H1 (cell line): ENCODE measurements around the gene CACNG7. TPM values are rescaled to one million over a fixed set of nuclear protein-coding genes. Genes with fewer than 3 reads are reported as not detected.
A peak's percentile ranks its signal among the peaks of the same experiment; 100 is the strongest.

Experiments used
- CTCF ChIA-PET: fragments of 300-600 bp; sonication (Branson Sonifier 250); formaldehyde crosslinking; loops from one replicate; lab custom pipeline; 2021; ENCODE audit not compliant: partially characterized antibody; lab: Charles Lee
- POLR2A ChIA-PET: fragments of 300-600 bp; sonication (Branson Sonifier 250); formaldehyde crosslinking; loops from one replicate; lab custom pipeline; 2021; ENCODE audit warnings: inconsistent platforms; ENCODE audit not compliant: partially characterized antibody; lab: Charles Lee
- DNase-seq, 2 experiments: peaks; one replicate each; pipeline versions ENCODE4 v3.0.0 to v3.0.0-alpha.2; 2010 to 2022; ENCODE audit warnings: low spot score in 2 of 2, low read depth in 1 of 2, mixed read lengths in 1 of 2
- FAIRE-seq: peaks from 2 replicates; lab custom pipeline; 2011; peaks lifted over from hg19 to GRCh38; lab: Jason Lieb, UNC
- H2AFZ ChIP-seq: 2 replicates; pipeline ENCODE4 v1.8.1; 2012; ENCODE audit warnings: low read length, inconsistent platforms
- H2AK5ac ChIP-seq: 2 replicates; pipeline ENCODE4 v1.6.1; 2013; ENCODE audit warnings: low read depth, low read length
- H2BK120ac ChIP-seq: replicated peaks from 2 replicates; pipeline ENCODE3; 2013; ENCODE audit warnings: low read depth, low read length, inconsistent platforms
- H2BK12ac ChIP-seq: 2 replicates; pipeline ENCODE4 v1.6.1; 2013; ENCODE audit warnings: low read depth, low read length
- H2BK15ac ChIP-seq: 2 replicates; pipeline ENCODE4 v1.6.1; 2013; ENCODE audit warnings: low read length
- H2BK20ac ChIP-seq: 2 replicates; pipeline ENCODE4 v1.6.1; 2013; ENCODE audit warnings: low read length
- H2BK5ac ChIP-seq: 2 replicates; pipeline ENCODE4 v1.6.1; 2013; ENCODE audit warnings: low read depth, low read length
- H3K14ac ChIP-seq: 2 replicates; pipeline ENCODE4 v1.6.1; 2013; ENCODE audit warnings: inconsistent platforms; ENCODE audit not compliant: insufficient read length
- H3K18ac ChIP-seq: 2 replicates; pipeline ENCODE4 v1.6.1; 2013; ENCODE audit warnings: low read length; ENCODE audit errors: extremely low read depth
- H3K23ac ChIP-seq: 2 replicates; pipeline ENCODE4 v1.6.1; 2013; ENCODE audit warnings: inconsistent platforms; ENCODE audit not compliant: insufficient read length
- H3K23me2 ChIP-seq: 2 replicates; pipeline ENCODE4 v1.6.1; 2013; ENCODE audit warnings: low read depth, low read length
- H3K27ac ChIP-seq: 2 replicates; pipeline ENCODE4 v1.6.1; 2011; ENCODE audit warnings: low read depth, low read length, inconsistent platforms
- H3K27me3 ChIP-seq, 4 experiments: replicated peaks in 1 of 4; 1 replicate in 1 of 4; 2 replicates in 3 of 4; pipeline versions ENCODE4 v1.6.1 to v1.8.1; 2011 to 2013; ENCODE audit warnings: low read length in 3 of 4, mild to moderate bottlenecking in 3 of 4, inconsistent platforms in 2 of 4, mixed read lengths in 2 of 4, moderate library complexity in 1 of 4; ENCODE audit not compliant: control insufficient read depth in 3 of 4, insufficient read depth in 3 of 4; ENCODE audit errors: extremely low read depth in 1 of 4
- H3K36me3 ChIP-seq, 4 experiments: 2 replicates each; pipeline versions ENCODE4 v1.6.1 to v1.8.1; 2011 to 2013; ENCODE audit warnings: mild to moderate bottlenecking in 4 of 4, low read length in 3 of 4, moderate library complexity in 2 of 4, control low read depth in 1 of 4, inconsistent platforms in 1 of 4; ENCODE audit not compliant: insufficient read depth in 4 of 4, control insufficient read depth in 2 of 4
- H3K4ac ChIP-seq: replicated peaks from 2 replicates; pipeline ENCODE3; 2013; ENCODE audit warnings: low read length, low read depth, mixed read lengths, inconsistent platforms; ENCODE audit not compliant: insufficient read length
- H3K4me1 ChIP-seq, 4 experiments: replicated peaks in 1 of 4; 1 replicate in 1 of 4; 2 replicates in 3 of 4; pipeline versions ENCODE4 v1.6.1 to v1.8.1; 2011 to 2013; ENCODE audit warnings: low read length in 3 of 4, inconsistent platforms in 2 of 4, mixed read lengths in 1 of 4; ENCODE audit not compliant: insufficient read depth in 4 of 4, control insufficient read depth in 3 of 4
- H3K4me2 ChIP-seq, 2 experiments: 2 replicates each; pipeline versions ENCODE4 v1.6.1 to v1.8.1; 2011 to 2013; ENCODE audit warnings: low read depth in 2 of 2, low read length in 2 of 2, control low read depth in 1 of 2, inconsistent platforms in 1 of 2, mild to moderate bottlenecking in 1 of 2; ENCODE audit not compliant: insufficient read depth in 1 of 2
- H3K4me3 ChIP-seq, 4 experiments: fragments of 200-600, 300-600 bp in 1 of 4; sonication (generic), shearing (Covaris generic), sonication (Bioruptor Twin) in 1 of 4; 2 replicates each; pipeline versions ENCODE4 v1.5.1 to v1.8.1; 2011 to 2016; ENCODE audit warnings: low read length in 4 of 4, low read depth in 3 of 4, control low read depth in 2 of 4, inconsistent platforms in 2 of 4, mild to moderate bottlenecking in 2 of 4, mixed read lengths in 1 of 4, moderate library complexity in 1 of 4; ENCODE audit not compliant: insufficient read depth in 2 of 4; ENCODE audit errors: extremely low read depth in 1 of 4
- H3K56ac ChIP-seq: replicated peaks from 2 replicates; pipeline ENCODE3; 2013; ENCODE audit warnings: low read depth, mild to moderate bottlenecking, mixed read lengths, low read length, inconsistent platforms; ENCODE audit not compliant: insufficient read length
- H3K79me1 ChIP-seq: 2 replicates; pipeline ENCODE4 v1.6.1; 2013; ENCODE audit warnings: low read depth, low read length, control low read depth
- H3K79me2 ChIP-seq, 2 experiments: 2 replicates each; pipeline versions ENCODE4 v1.6.1 to v1.8.1; 2012 to 2013; ENCODE audit warnings: low read length in 2 of 2, mild to moderate bottlenecking in 2 of 2, inconsistent platforms in 1 of 2; ENCODE audit not compliant: insufficient read depth in 2 of 2, control insufficient read depth in 1 of 2
- H3K9ac ChIP-seq, 4 experiments: replicated peaks in 1 of 4; 1 replicate in 1 of 4; 2 replicates in 3 of 4; pipeline versions ENCODE4 v1.6.1 to v1.8.1; 2011 to 2013; ENCODE audit warnings: low read depth in 3 of 4, low read length in 3 of 4, control low read depth in 2 of 4, mild to moderate bottlenecking in 2 of 4, moderate library complexity in 2 of 4, inconsistent platforms in 1 of 4; ENCODE audit errors: extremely low read depth in 1 of 4
- H3K9me3 ChIP-seq, 2 experiments: 2 replicates each; pipeline versions ENCODE4 v1.6.1 to v1.8.1; 2012 to 2013; ENCODE audit warnings: mild to moderate bottlenecking in 2 of 2, moderate library complexity in 2 of 2, control low read depth in 1 of 2, inconsistent platforms in 1 of 2, low read depth in 1 of 2, low read length in 1 of 2, mixed read lengths in 1 of 2; ENCODE audit not compliant: insufficient read depth in 2 of 2
- H4K20me1 ChIP-seq, 2 experiments: replicated peaks in 1 of 2; 2 replicates each; pipeline versions ENCODE3 to v1.8.1; 2011 to 2013; ENCODE audit warnings: inconsistent platforms in 2 of 2, low read length in 2 of 2, mild to moderate bottlenecking in 1 of 2; ENCODE audit not compliant: insufficient read depth in 2 of 2, control insufficient read depth in 1 of 2
- H4K5ac ChIP-seq: 2 replicates; pipeline ENCODE4 v1.6.1; 2013; ENCODE audit warnings: low read length, low read depth, mixed read lengths, inconsistent platforms; ENCODE audit not compliant: insufficient read length
- H4K8ac ChIP-seq: 2 replicates; pipeline ENCODE4 v1.8.0; 2013; ENCODE audit warnings: mild to moderate bottlenecking, moderate library complexity, low read length, inconsistent platforms; ENCODE audit not compliant: insufficient read depth; ENCODE audit errors: extremely low read depth
- H4K91ac ChIP-seq: replicated peaks from 2 replicates; pipeline ENCODE3; 2013; ENCODE audit warnings: low read length, mixed read lengths, inconsistent platforms; ENCODE audit not compliant: insufficient read length
- ASH2L ChIP-seq: fragments of 200-600, 300-600 bp; sonication (generic); IDR thresholded peaks from one replicate; pipeline ENCODE4 v1.7.1; 2017; ENCODE audit warnings: low read length
- ATF3 ChIP-seq: IDR thresholded peaks from 2 replicates; pipeline ENCODE4 v1.6.1; 2011; ENCODE audit warnings: low read depth, mild to moderate bottlenecking, low read length; ENCODE audit not compliant: insufficient read depth
- CREB1 ChIP-seq: IDR thresholded peaks from 2 replicates; pipeline ENCODE4 v1.6.1; 2012; ENCODE audit warnings: inconsistent platforms
- EZH2 ChIP-seq: fragments of 200-600 bp; sonication (generic); IDR thresholded peaks from 2 replicates; pipeline ENCODE4 v1.7.1; 2012; ENCODE audit warnings: low read depth, mild to moderate bottlenecking, moderate library complexity, low read length, inconsistent platforms; ENCODE audit not compliant: severe bottlenecking
- JUN ChIP-seq: IDR thresholded peaks from 2 replicates; pipeline ENCODE4 v1.6.1; 2011; ENCODE audit warnings: low read depth, mild to moderate bottlenecking, improper control_type of control experiment, low read length
- KDM4A ChIP-seq: IDR thresholded peaks from one replicate; pipeline ENCODE4 v1.7.1; 2012; ENCODE audit warnings: low read depth, mild to moderate bottlenecking, moderate library complexity, low read length, inconsistent platforms; ENCODE audit not compliant: severe bottlenecking
- MAX ChIP-seq: IDR thresholded peaks from 2 replicates; pipeline ENCODE4 v1.6.1; 2012; ENCODE audit warnings: inconsistent platforms
- RAD21 ChIP-seq, 2 experiments: IDR thresholded peaks in 1 of 2; conservative IDR thresholded peaks in 1 of 2; 2 replicates each; pipeline ENCODE4 v1.6.1; 2011; ENCODE audit warnings: low read depth in 2 of 2, low read length in 2 of 2, improper control_type of control experiment in 1 of 2, inconsistent platforms in 1 of 2, mild to moderate bottlenecking in 1 of 2, moderate library complexity in 1 of 2
- SP2 ChIP-seq: IDR thresholded peaks from 2 replicates; pipeline ENCODE4 v1.6.1; 2012; ENCODE audit warnings: mild to moderate bottlenecking, low read length, inconsistent platforms
- WGBS, 2 experiments: shearing (Covaris generic) in 1 of 2; methylation state at CpG; one replicate each; pipeline versions ENCODE4 v1.1.6 to v1.1.7; 2013 to 2015; ENCODE audit warnings: low lambda C conversion rate in 2 of 2, mixed read lengths in 2 of 2, inconsistent platforms in 1 of 2, low coverage in 1 of 2, missing lambda C conversion rate in 1 of 2; ENCODE audit not compliant: insufficient replicate concordance in 2 of 2, insufficient coverage in 1 of 2, insufficient read length in 1 of 2; ENCODE audit errors: extremely low coverage in 1 of 2, missing lambda C conversion rate in 1 of 2; 5-methylcytosine and 5-hydroxymethylcytosine counted together
- polyA plus RNA-seq, 7 experiments: library from polyadenylated mRNA; depleted of rRNA in 3 of 7; stranded (reverse) in 5 of 7; unstranded in 2 of 7; fragments of >200 nt in 5 of 7; fragments of 200-250 nt in 2 of 7; gene quantifications; 1 replicate in 5 of 7; 2 replicates in 1 of 7; 4 replicates in 1 of 7; pipeline versions ENCODE4 v1.2.1 to v1.2.3, GENCODE V29; 2011 to 2013; ENCODE audit warnings: missing spikeins in 2 of 7, mixed read lengths in 2 of 7
- total RNA-seq: library from RNA; stranded (reverse); fragmentation: NEBNext Ultra II Directional; extraction: Animal tissue kit (Norgen Biotek cat#: 25700); gene quantifications from 2 replicates; pipeline ENCODE4 v1.2.1, GENCODE V29; 2021

Gene CACNG7
- total and polyA plus RNA-seq, 2 of the 8 experiments (the other 6 are each of a cell fraction or from before 2014, with no cell fraction given): 28.9 to 69.8 TPM

- Histone ChIP-seq H3K27me3 (peaks cover 0 to 22% (median 14%) of the 10 kb centered on the region in 4 experiments; a peak in 5 of 7 replicates), H2BK5ac (no peak overlapping the region), H3K4me2 (peak overlapping the region; percentile 95), H2AK5ac (no peak overlapping the region; the same call in 1 of the 2 replicates), H3K14ac (no peak overlapping the region), H4K20me1 (peaks cover 0 to 6% of the 10 kb centered on the region in 2 experiments), H2BK15ac (peak overlapping the region; percentile 95; the same call in 1 of the 2 replicates), H3K79me1 (peaks cover 2% of the 10 kb centered on the region; the same call in 1 of the 2 replicates), H4K91ac (peak overlapping the region; percentile 85), H2AFZ (no peak overlapping the region), H4K8ac (peak overlapping the region; percentile 62; the same call in 1 of the 2 replicates), H3K4ac (peak overlapping the region; percentile 60), H3K27ac (no peak overlapping the region), H3K9ac (no peak overlapping the region; a peak in 1 of 7 replicates), H3K4me1 (peaks cover 0 to 14% (median 4%) of the 10 kb centered on the region in 4 experiments; a peak in 5 of 7 replicates), H3K79me2 (peaks cover 0 to 11% of the 10 kb centered on the region in 2 experiments; a peak in 1 of 4 replicates), H3K18ac (peak overlapping the region; percentile 78), H3K56ac (no peak overlapping the region), H3K23ac (no peak overlapping the region), H2BK20ac (no peak overlapping the region), H2BK120ac (no peak overlapping the region), H3K36me3 (no peaks in the 10 kb centered on the region), H2BK12ac (peak overlapping the region; percentile 60; the same call in 1 of the 2 replicates), H3K4me3 (peak overlapping the region; percentile 34 to 72 (median 44)), H3K9me3 (no peaks in the 10 kb centered on the region), H3K23me2 (peaks cover 22% of the 10 kb centered on the region), H4K5ac (peak overlapping the region; percentile 39)
- 14% methylated on average over 34 of the region's 48 CpGs; no CpG with 5 or more reads in 1 of the 2 experiments for WGBS, 2 experiments
- DNase-seq: peak in 1 of 2 experiments; percentile 97
- POLR2A ChIA-PET: interaction anchor here (0.6 to 2.8 kb wide), 13 partner anchors 10 to 208 kb away, joined by 3 to 17 read pairs (median 4); partner anchors contain the start of genes MYADM and PRKCG
- CTCF ChIA-PET: interaction anchor here (0.6 to 2.9 kb wide), 31 partner anchors 9 to 790 kb away, joined by 3 to 31 read pairs (median 4); partner anchors contain the start of gene MYADM
- no peak for FAIRE-seq
- TF ChIP-seq EZH2 (no peak), SP2 (no peak), KDM4A (peak; percentile 28), MAX (peak; percentile 58; the same call in 1 of the 2 replicates), RAD21 (IDR thresholded peaks at IDR 0.05 in 1 of 2, conservative IDR thresholded peaks at IDR 0.05 in 1 of 2; ENCODE audit: low read depth in 2 of 2, low read length in 2 of 2) (peak; percentile 68 to 75), ATF3 (no peak), ASH2L (peak; percentile 59), JUN (no peak), CREB1 (peak; percentile 69)
Measured at GRCh38 chr19:53906211-53907192, 2.6 kb upstream of the CACNG7 start.
